HCT116 (cell line): ENCODE results near the gene ZNF653.

Experiments
- CTCF ChIP-seq, 3 experiments: fragments of 200-600 bp in 1 of 3; sonication (generic) in 1 of 3; IDR thresholded peaks in 2 of 3; conservative IDR thresholded peaks in 1 of 3; 2 replicates each; pipeline ENCODE4 v1.5.1; 2012 to 2017; ENCODE audit warnings: low read depth in 2 of 3, low read length in 2 of 3, antibody characterized with exemption in 1 of 3, borderline replicate concordance in 1 of 3, control low read depth in 1 of 3, mild to moderate bottlenecking in 1 of 3, mixed read lengths in 1 of 3, mixed run types in 1 of 3, moderate library complexity in 1 of 3; ENCODE audit not compliant: insufficient read depth in 1 of 3
- SP1 ChIP-seq: IDR thresholded peaks from 2 replicates; pipeline ENCODE4 v1.6.1; 2012; ENCODE audit warnings: low read depth

GRCh38 chr19:11494634-11495285 is 10.9 kb downstream of the ZNF653 start:
- TF ChIP-seq SP1 (no peak), CTCF (IDR thresholded peaks at IDR 0.05 in 2 of 3, conservative IDR thresholded peaks at IDR 0.05 in 1 of 3; ENCODE audit: borderline replicate concordance in 1 of 3, insufficient read depth in 1 of 3, low read depth in 2 of 3, low read length in 2 of 3) (no peak)
